GM12891 (cell line): Measurements from ENCODE around the gene ARL13A.

Experiments
- PAX5 ChIP-seq: IDR thresholded peaks from 2 replicates; pipeline ENCODE4 v1.6.1; 2011; ENCODE audit warnings: low read length, moderate library complexity, mild to moderate bottlenecking; ENCODE audit not compliant: insufficient read depth, severe bottlenecking
- POLR2A ChIP-seq: IDR thresholded peaks from 2 replicates; pipeline ENCODE4 v1.6.1; 2011; ENCODE audit warnings: low read depth, low read length, control low read depth
- POLR2AphosphoS5 ChIP-seq: IDR thresholded peaks from 2 replicates; pipeline ENCODE4 v1.6.1; 2011; ENCODE audit warnings: low read depth, low read length, control low read depth
- POU2F2 ChIP-seq: IDR thresholded peaks from 2 replicates; pipeline ENCODE4 v1.6.1; 2011; ENCODE audit warnings: low read depth, mild to moderate bottlenecking, control low read depth, low read length, moderate library complexity
- SPI1 ChIP-seq: IDR thresholded peaks from 2 replicates; pipeline ENCODE4 v1.6.1; 2011; ENCODE audit warnings: low read depth, low read length, control low read depth
- TAF1 ChIP-seq: IDR thresholded peaks from 2 replicates; pipeline ENCODE4 v1.6.1; 2011; ENCODE audit warnings: low read depth, low read length, control low read depth

DNA sequence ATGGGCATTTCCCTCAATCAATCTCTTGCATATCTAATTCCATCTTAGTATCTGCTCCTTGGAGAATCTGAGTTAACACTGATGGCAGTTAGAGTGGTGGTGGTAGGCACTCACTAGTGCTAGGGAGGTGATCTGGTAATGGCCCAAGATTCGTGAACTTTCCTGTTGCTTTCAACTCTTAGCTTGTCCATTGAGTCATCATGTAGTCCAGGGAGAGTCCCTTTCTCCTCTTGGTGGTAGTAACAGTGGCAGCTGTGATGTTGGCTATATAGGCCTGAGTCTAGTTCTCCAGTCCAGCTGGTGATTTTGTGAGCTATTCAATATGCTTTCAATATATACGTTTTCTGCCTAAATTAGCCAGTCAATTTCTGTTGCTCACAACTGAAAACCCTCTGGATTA is 33.7 kb upstream of the ARL13A start:
- TF ChIP-seq POLR2AphosphoS5 (no peak), TAF1 (no peak), POLR2A (no peak), PAX5 (no peak), SPI1 (no peak), POU2F2 (no peak)
